Motor neuron (in vitro differentiated cells): ENCODE measurements around the gene ABCB6. TPM values are rescaled to one million over a fixed set of nuclear protein-coding genes. Genes with fewer than 3 reads are reported as not detected.

Experiments
- ATAC-seq, 8 experiments: fragments of 200-7000 bp; cut with Tn5 transposase; replicated peaks in 6 of 8; 2 replicates each; pipeline ENCODE4 v1.8.0; 2021; ENCODE audit warnings: mild to moderate bottlenecking in 8 of 8, moderate library complexity in 8 of 8
- H3K27ac ChIP-seq, 2 donors: fragments of 250-450 bp; sonication (Bioruptor Pico); 2 replicates each; pipeline ENCODE4 v1.9.0; 2021; ENCODE audit warnings: antibody characterized with exemption in 2 of 2, mild to moderate bottlenecking in 2 of 2, moderate library complexity in 1 of 2
- H3K4me1 ChIP-seq, 2 donors: fragments of 250-450 bp; sonication (Bioruptor Pico); replicated peaks in 1 of 2; 2 replicates each; pipeline ENCODE4 v1.6.1; 2021; ENCODE audit warnings: antibody characterized with exemption in 2 of 2, mild to moderate bottlenecking in 2 of 2, moderate library complexity in 1 of 2
- H3K4me3 ChIP-seq, 5 donors: fragments of 250-450 bp; sonication (Bioruptor Pico); 2 replicates each; pipeline ENCODE4 v1.9.0; 2021; ENCODE audit warnings: antibody characterized with exemption in 5 of 5, mild to moderate bottlenecking in 5 of 5, moderate library complexity in 4 of 5
- WGBS, 10 experiments: fragments of 450-650 bp; shearing (Covaris generic); methylation state at CpG; one replicate each; pipeline ENCODE4 v1.0.0; 2022; 5-methylcytosine and 5-hydroxymethylcytosine counted together
- in situ Hi-C, 9 experiments: fragments of 400-800 bp; cut with MboI; loops; one replicate each; pipeline ENCODE4 v1.15.0; 2021; ENCODE audit warnings: low sequenced_read_pairs in 9 of 9, low pct_unique_long_range_greater_than_20kb in 2 of 9; ENCODE audit not compliant: unreplicated experiment in 9 of 9
- total RNA-seq, 8 experiments: library from RNA; unstranded; fragments of 300-600 nt; gene quantifications; 2 replicates each; pipeline versions ENCODE4 v1.2.3 to v1.2.4, GENCODE V29; 2022

The ABCB6 gene
- total RNA-seq, 8 experiments from 2014 or later, result 14.2 to 122 (median 34.5) TPM

- Histone ChIP-seq H3K4me1 (peaks cover 17 to 18% of the 10 kb centered on the region in 2 donors), H3K27ac (peak overlapping the region; percentile 62 to 68), H3K4me3 (peak overlapping the region; percentile 55 to 90 (median 87))
- WGBS, 10 experiments, result 0 to 10% (median 2%) methylated on average over 2 to 20 of the region's 24 CpGs; no CpG with 5 or more reads in 2 of the 10 experiments
- in situ Hi-C loops, result no loop called here
- ATAC-seq, result peak in 5 of 8 experiments; percentile 1 to 14 (median 6)
Measured at GRCh38 chr2:219230059-219230540, 11.3 kb upstream of the ABCB6 start.

- in situ Hi-C loops, result no loop called here
- H3K4me3 ChIP-seq, result peak within 1 kb of the TSS; percentile 55 to 90 (median 87)
- WGBS, 10 experiments, result 0 to 7% (median 1%) methylated on average over 1 to 26 of the region's 80 CpGs; no CpG with 5 or more reads in 3 of the 10 experiments
- H3K4me1 ChIP-seq, result peaks cover 17 to 18% of the 10 kb centered on the region in 2 donors
- ATAC-seq, result peak; percentile 93 to 98 (median 97)
- peak within 1 kb of the TSS; percentile 92 to 95 for H3K27ac ChIP-seq
Measured at GRCh38 chr2:219229305-219230058, 10.7 kb upstream of the ABCB6 start, which contains the start of the genes ANKZF1 and ATG9A. Gene ANKZF1 (plus strand): TSS chr2:219229806. CDS start chr2:219230258, 452 bp downstream. Gene ATG9A (minus strand): TSS chr2:219229636. CDS start chr2:219228024, 1,612 bp downstream.

DNA sequence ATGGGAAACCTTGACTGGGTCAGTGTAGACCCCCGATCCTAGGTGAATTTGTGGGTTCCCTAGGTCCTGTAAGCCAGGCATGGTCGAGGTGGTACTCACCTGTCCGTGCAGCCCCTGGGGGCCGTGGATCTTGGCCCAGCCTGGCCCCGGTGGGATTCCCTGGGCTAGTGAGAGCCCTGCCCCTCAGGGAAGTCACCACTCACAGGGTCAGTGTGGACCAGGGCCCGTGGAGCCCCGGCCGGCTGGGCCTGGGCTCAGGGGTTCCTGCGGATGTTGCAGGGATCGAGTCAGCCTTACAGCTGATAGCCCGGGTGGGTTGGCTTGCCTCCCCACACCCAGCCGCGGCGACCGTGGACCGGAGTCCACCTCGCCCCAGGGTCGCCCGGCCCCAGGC lies 10.2 kb upstream of the ABCB6 start:
- Histone ChIP-seq H3K27ac (peak overlapping the region; percentile 92 to 95), H3K4me3 (peak overlapping the region; percentile 55 to 90 (median 87)), H3K4me1 (peaks cover 17 to 18% of the 10 kb centered on the region in 2 donors)
- peak in 2 of 8 experiments; percentile 10 to 12 for ATAC-seq
- WGBS, 10 experiments, result 0 to 20% (median 0%) methylated on average over 1 to 4 of the region's 19 CpGs; no CpG with 5 or more reads in 6 of the 10 experiments
- in situ Hi-C loops, result no loop called here

- in situ Hi-C loops, result no loop called here
- WGBS, 10 experiments, result 0 to 100% (median 45%) methylated on average over 1 to 5 of the region's 7 CpGs; no CpG with 5 or more reads in 2 of the 10 experiments
Measured at GRCh38 chr2:219228041-219228910, 9.5 kb upstream of the ABCB6 start.

DNA sequence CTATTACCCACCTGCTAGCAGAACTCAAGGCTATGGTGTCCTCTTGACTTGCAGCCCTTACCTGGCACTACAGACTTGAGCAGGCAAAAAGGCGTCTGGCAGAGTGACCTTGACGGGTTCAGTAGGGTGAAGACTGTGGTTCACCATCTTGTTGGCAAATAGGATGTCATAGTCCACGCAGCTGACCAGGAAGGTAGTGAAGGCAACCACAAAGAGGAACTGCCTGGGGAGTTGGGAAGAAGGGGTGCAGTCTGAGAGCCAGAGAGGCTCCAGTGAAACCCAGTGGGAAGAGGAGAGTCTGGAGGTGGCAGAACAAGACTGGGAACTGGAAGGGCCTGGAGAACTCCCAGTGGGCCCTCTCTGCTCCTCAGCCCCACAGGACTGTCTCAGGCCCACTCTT lies 6.6 kb upstream of the ABCB6 start:
- 80 to 100% (median 98%) methylated on average over 1 to 3 of the region's 3 CpGs; no CpG with 5 or more reads in 2 of the 10 experiments for WGBS, 10 experiments
- in situ Hi-C loops, result no loop called here
- no peak for ATAC-seq
- no peak overlapping the region for H3K27ac ChIP-seq
- no peak overlapping the region for H3K4me3 ChIP-seq
- peaks cover 10 to 11% of the 10 kb centered on the region in 2 donors for H3K4me1 ChIP-seq

More at GRCh38 chr2:219228041-219228910, 9.5 kb upstream of the ABCB6 start:
- Histone ChIP-seq H3K4me1 (peaks cover 17 to 18% of the 10 kb centered on the region in 2 donors), H3K27ac (peak overlapping the region; percentile 92 to 95), H3K4me3 (peak overlapping the region; percentile 55 to 90 (median 87))
- ATAC-seq, result no peak

DNA sequence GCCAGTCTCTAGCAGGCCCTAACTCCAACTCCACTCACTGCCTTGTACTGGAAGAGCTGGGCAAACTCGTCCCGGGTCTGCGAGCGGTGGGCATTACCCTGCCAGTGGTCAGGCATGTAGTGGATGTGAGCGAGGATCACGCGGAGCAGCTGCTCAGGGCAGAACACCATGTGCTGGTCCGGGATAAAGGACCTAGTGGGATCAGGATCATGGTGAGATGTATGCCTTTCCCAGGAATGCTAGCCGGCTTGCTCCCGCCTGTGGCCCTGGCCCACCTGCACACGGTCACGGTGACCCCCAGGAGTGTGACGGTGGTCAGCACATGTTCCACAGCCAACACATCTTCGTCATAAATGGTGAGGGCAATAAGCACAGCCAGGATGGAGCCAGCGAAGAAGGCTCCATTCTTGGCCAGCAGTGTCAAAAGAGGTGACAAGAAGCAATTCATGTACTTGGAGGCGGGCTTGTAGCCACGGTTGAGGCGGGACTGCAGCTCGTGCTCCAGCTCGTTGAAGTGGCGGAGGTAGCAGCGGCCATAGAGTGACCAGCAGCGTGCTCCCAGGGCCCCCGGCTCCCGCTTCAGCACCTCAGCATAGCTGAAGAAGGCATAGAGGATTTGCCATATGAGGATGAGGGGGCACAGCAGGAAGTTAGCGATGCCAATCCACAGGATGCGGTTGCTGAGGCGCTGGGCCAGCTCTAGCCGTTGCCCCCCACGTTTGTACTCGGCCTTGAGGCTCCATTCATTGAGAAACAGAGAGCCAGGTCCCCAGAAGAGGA lies 5.3 kb upstream of the ABCB6 start:
- in situ Hi-C loops, result no loop called here
- no peak for ATAC-seq
- peaks cover 16% of the 10 kb centered on the region in 2 donors for H3K4me1 ChIP-seq

DNA sequence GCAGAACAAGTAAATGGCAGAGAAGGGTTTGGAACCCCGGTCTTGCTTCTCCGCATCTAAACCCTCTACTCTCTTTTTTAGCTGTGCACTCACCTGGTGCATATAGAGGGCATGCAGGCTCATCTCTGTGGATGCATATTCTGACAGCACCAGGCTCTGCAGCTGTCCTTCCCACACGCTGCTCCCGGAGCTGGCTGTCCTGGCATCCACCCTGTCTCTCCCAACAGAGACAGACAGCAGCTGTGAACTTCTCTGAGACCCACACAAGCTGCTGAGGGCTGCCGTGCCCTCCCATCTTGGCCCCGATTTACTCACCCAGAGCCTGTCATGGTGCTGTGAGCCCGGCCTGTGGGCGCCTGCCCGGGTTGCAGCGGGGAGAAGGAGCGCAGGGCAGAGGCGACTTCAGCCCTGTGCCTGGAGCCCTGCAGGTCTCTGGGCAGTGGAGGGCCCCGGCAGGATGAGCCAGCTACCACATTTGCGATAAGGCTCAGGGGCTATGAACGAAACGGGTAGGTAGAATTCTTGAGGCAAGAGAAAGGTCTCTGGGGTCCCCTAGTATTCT lies 3.3 kb upstream of the ABCB6 start:
- in situ Hi-C loops, result no loop called here
- peaks cover 11 to 12% of the 10 kb centered on the region in 2 donors for H3K4me1 ChIP-seq
- H3K4me3 ChIP-seq, result no peak overlapping the region
- H3K27ac ChIP-seq, result no peak overlapping the region
- ATAC-seq, result no peak
- 80 to 100% (median 92%) methylated on average over 1 to 5 of the region's 16 CpGs; no CpG with 5 or more reads in 2 of the 10 experiments for WGBS, 10 experiments

More for the DNA sequence above, 5.3 kb upstream of the ABCB6 start:
- 81 to 100% (median 92%) methylated on average over 3 to 21 of the region's 31 CpGs; no CpG with 5 or more reads in 2 of the 10 experiments for WGBS, 10 experiments
- Histone ChIP-seq H3K27ac (no peak overlapping the region), H3K4me3 (no peak overlapping the region)

DNA sequence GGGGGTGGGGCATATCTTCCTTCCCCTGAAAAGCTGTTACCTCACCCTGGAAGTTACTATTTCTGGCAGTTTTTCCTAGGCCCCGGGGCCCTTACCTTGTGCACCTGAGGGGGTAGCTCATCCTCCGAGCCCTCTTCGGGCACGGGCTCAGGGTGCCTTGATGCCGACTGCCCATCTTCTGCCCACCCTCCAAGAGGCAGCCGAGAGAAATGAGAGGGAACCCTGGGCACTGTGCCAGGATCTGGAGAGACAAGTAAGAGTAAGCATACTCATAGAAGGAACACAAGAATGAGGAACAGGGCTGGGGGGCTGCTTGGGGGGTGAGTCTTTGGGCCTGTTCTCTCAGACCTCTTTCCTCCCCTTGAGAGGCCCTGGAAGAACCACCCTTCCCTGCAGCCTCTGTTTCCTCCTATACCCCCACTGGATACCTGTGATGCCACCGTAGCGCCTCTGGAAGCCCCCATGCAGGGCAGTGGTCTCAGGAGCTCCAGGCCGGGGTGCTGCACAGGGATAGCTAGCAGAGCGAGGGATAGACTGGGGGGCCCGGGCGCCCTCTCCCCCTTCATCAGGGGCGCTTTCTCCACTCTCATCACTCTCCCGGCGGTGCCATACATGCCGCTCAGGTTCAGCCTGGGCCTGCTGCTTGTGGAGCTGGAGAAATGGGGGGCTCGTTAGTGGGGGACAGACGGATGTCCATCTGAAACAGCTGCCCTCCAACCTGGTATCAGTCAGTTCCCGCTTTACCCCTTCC lies 2.1 kb upstream of the ABCB6 start:
- H3K27ac ChIP-seq, result no peak overlapping the region
- ATAC-seq, result no peak
- peaks cover 12 to 13% of the 10 kb centered on the region in 2 donors for H3K4me1 ChIP-seq
- WGBS, 10 experiments, result 82 to 100% (median 100%) methylated on average over 2 to 4 of the region's 19 CpGs; no CpG with 5 or more reads in 4 of the 10 experiments
- in situ Hi-C loops, result no loop called here
- no peak overlapping the region for H3K4me3 ChIP-seq

DNA sequence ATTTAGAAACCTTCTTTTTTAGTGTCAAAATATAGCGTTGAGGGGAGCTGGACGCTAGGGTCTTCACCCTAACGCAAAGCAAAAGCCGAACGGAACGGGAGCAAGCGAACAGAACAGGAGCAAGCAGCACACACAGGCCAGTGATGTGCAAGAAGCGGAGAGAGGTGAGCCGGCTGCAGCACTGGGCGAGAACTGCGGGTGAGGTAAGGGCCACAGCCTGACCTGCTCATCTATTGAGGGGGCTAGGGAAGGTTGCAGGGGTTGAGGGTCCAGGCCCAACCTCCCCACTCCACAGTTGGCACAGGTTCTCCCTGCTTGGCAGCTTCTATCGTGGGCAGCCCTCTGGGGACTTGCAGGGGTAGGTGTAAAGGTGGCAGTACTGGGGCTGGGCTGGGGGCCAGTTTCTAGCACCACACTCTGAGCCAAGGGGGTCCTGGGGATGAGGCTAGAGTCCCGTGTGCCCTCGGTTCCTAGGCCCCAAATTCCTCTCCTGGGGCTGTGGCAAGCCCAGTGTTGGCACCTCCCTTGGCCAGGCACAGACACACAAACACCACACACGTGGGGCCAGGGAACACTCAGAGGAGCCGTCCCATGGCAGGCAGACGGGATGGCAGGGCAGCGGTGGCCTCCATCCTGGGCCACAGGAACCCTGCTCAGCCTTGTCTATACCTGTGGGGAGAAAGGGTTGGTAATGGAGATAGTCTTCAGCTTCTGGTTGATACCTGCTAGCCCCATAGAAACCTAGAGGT lies 1.2 kb upstream of the ABCB6 start:
- Histone ChIP-seq H3K27ac (no peak overlapping the region), H3K4me1 (peaks cover 12 to 13% of the 10 kb centered on the region in 2 donors), H3K4me3 (peak overlapping the region in 1 of 5 donors; percentile 50)
- 87 to 100% (median 95%) methylated on average over 1 to 9 of the region's 18 CpGs; no CpG with 5 or more reads in 2 of the 10 experiments for WGBS, 10 experiments
- in situ Hi-C loops, result no loop called here
- ATAC-seq, result no peak

GRCh38 chr2:219218217-219218731 lies 484 bp downstream of the ABCB6 start:
- Histone ChIP-seq H3K4me3 (peak overlapping the region; percentile 41 to 60 (median 50)), H3K4me1 (peaks cover 12 to 13% of the 10 kb centered on the region in 2 donors), H3K27ac (peak overlapping the region; percentile 72 to 87)
- ATAC-seq, result peak; percentile 43 to 76 (median 53)
- WGBS, 10 experiments, result 0 to 3% (median 0%) methylated on average over 1 to 6 of the region's 37 CpGs; no CpG with 5 or more reads in 4 of the 10 experiments
- in situ Hi-C loops, result no loop called here
